Measurements from ENCODE around the gene NFATC2.

DNA sequence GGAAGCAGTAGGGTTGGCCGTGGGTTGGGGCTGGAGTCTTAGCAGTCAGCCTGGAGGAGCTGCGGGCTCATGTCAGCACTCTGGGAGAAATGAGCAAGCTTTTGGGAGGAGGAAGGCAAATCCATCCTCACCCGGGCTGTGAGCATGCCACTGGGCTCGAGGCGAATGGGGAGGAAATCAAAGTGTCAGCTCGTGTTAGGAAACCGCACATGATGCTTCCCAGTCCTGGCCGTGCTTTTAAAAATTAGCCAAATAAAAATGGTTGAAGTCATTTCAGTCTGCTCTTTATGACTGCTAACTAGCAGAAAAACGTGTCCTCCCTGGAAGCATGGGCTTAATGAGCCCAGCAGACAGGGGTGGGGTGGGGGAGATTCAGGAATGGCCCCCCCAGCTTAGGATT, 98.1 kb downstream of the NFATC2 start:
- TF ChIP-seq YY1 (IDR thresholded peaks at IDR 0.05; ENCODE audit: low read depth) (no peak), RAD21 (IDR thresholded peaks at IDR 0.05; ENCODE audit: low read depth) (no peak), TEAD4 (IDR thresholded peaks at IDR 0.05) (no peak), EP300 (IDR thresholded peaks at IDR 0.05; ENCODE audit: borderline replicate concordance) (no peak)
- TF ChIP-seq, protein P1, sequence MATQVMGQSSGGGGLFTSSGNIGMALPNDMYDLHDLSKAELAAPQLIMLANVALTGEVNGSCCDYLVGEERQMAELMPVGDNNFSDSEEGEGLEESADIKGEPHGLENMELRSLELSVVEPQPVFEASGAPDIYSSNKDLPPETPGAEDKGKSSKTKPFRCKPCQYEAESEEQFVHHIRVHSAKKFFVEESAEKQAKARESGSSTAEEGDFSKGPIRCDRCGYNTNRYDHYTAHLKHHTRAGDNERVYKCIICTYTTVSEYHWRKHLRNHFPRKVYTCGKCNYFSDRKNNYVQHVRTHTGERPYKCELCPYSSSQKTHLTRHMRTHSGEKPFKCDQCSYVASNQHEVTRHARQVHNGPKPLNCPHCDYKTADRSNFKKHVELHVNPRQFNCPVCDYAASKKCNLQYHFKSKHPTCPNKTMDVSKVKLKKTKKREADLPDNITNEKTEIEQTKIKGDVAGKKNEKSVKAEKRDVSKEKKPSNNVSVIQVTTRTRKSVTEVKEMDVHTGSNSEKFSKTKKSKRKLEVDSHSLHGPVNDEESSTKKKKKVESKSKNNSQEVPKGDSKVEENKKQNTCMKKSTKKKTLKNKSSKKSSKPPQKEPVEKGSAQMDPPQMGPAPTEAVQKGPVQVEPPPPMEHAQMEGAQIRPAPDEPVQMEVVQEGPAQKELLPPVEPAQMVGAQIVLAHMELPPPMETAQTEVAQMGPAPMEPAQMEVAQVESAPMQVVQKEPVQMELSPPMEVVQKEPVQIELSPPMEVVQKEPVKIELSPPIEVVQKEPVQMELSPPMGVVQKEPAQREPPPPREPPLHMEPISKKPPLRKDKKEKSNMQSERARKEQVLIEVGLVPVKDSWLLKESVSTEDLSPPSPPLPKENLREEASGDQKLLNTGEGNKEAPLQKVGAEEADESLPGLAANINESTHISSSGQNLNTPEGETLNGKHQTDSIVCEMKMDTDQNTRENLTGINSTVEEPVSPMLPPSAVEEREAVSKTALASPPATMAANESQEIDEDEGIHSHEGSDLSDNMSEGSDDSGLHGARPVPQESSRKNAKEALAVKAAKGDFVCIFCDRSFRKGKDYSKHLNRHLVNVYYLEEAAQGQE (IDR thresholded peaks at IDR 0.05; ENCODE audit: low read depth), result no peak
